ENCODE measurements around the gene TMEM63A. TPM values are rescaled to one million over a fixed set of nuclear protein-coding genes. Genes with fewer than 3 reads are reported as not detected.
A peak's percentile ranks its signal among the peaks of the same experiment; 100 is the strongest.

The TMEM63A gene
- polyA plus RNA-seq, 3 donors: 3.0 to 48.0 (median 5.8) TPM

DNA sequence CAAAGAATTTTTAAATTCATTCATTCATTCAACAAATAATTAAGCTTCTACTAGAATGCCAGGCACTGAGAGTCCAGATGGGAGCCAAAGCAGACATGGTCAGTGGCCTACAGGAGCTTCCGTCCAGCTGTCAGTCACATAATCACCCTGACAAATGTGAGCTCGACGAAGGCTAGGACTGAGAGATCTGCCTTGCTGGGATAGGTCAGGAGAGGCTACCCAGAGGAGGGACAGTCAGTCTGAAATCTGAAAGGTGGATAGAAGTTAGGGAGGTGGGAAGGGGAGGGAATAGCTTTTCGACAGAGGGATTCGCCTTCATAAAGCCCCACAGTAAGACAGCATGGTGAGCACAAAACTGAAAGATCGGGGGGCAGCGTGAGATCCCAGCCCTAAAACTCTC lies 64.0 kb downstream of the TMEM63A start:
- no peak for DNase-seq
- Histone ChIP-seq H3K4me3 (replicated peaks in 1 of 3; ENCODE audit: low read depth in 2 of 3, low read length in 3 of 3) (no peak overlapping the region), H3K27me3 (ENCODE audit: control insufficient read depth in 2 of 2, insufficient read depth in 2 of 2, low read length in 2 of 2) (no peaks in the 10 kb centered on the region), H3K9me3 (replicated peaks in 1 of 2; ENCODE audit: control insufficient read depth in 1 of 2, insufficient read depth in 1 of 2, low read length in 2 of 2) (no peaks in the 10 kb centered on the region), H2AFZ (ENCODE audit: insufficient read depth, low read depth, low read length, poor library complexity, severe bottlenecking) (no peak overlapping the region), H3K4me1 (ENCODE audit: control insufficient read depth in 1 of 2, insufficient read depth in 2 of 2, low read length in 2 of 2) (peaks cover 21% of the 10 kb centered on the region in 2 donors), H3K27ac (ENCODE audit: low read depth in 1 of 2, low read length in 2 of 2) (no peak overlapping the region), H3K9ac (ENCODE audit: insufficient read depth, low read length, poor library complexity, severe bottlenecking) (no peak overlapping the region), H3K36me3 (replicated peaks in 1 of 2; ENCODE audit: control insufficient read depth in 1 of 2, insufficient read depth in 2 of 2, low read length in 2 of 2) (no peaks in the 10 kb centered on the region), H4K20me1 (ENCODE audit: insufficient read depth, low read length) (no peaks in the 10 kb centered on the region), H3K4me2 (replicated peaks; ENCODE audit: extremely low read depth, low read length, poor library complexity, severe bottlenecking) (no peak overlapping the region), H3K79me2 (ENCODE audit: insufficient read depth, low read length) (peaks cover 5% of the 10 kb centered on the region)
- intact Hi-C loops (cut with micrococcal nuclease): no loop called here
- peaks cover 0 to 12% of the 10 kb centered on the region in 2 donors for H3K36me3 Mint-ChIP-seq
- H3K4me3 Mint-ChIP-seq: no peak overlapping the region
- 67% methylated on average over 3 of the region's 7 CpGs for WGBS (ENCODE audit: insufficient coverage)
- TF ChIP-seq, protein P1, sequence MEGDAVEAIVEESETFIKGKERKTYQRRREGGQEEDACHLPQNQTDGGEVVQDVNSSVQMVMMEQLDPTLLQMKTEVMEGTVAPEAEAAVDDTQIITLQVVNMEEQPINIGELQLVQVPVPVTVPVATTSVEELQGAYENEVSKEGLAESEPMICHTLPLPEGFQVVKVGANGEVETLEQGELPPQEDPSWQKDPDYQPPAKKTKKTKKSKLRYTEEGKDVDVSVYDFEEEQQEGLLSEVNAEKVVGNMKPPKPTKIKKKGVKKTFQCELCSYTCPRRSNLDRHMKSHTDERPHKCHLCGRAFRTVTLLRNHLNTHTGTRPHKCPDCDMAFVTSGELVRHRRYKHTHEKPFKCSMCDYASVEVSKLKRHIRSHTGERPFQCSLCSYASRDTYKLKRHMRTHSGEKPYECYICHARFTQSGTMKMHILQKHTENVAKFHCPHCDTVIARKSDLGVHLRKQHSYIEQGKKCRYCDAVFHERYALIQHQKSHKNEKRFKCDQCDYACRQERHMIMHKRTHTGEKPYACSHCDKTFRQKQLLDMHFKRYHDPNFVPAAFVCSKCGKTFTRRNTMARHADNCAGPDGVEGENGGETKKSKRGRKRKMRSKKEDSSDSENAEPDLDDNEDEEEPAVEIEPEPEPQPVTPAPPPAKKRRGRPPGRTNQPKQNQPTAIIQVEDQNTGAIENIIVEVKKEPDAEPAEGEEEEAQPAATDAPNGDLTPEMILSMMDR (IDR thresholded peaks at IDR 0.05): no peak
- H3K27ac Mint-ChIP-seq: peak overlapping the region in 3 of 7 donors; percentile 24 to 58 (median 55)
- peaks cover 0 to 2% (median 1%) of the 10 kb centered on the region in 3 donors for H3K27me3 Mint-ChIP-seq (ENCODE audit: low read depth in 3 of 3)
- no peaks in the 10 kb centered on the region for H3K9me3 Mint-ChIP-seq
- peaks cover 24% of the 10 kb centered on the region for H3K4me1 Mint-ChIP-seq

DNA sequence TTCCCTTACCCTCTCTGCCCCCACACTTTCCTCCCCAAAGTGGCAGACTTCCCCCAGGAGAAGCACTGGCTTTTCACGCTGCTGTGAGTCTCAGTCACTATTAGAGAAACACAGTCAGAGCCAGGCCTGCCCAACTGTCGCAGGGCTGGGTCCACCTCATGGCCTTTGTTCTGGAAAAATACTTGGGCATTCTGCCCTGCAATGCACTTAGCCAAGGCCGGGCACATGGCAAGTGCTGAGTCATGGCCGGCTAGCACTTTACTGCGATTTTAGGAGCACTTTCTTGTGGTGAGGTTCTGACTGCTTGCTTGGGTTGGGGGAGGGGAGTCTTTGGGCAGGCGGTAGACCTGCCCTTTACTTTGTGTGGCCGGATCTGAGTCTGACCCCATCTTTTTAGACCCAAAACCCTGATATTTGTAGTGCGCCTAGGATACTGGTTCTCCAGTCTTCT lies 64.5 kb downstream of the TMEM63A start:
- Histone ChIP-seq H4K20me1 (ENCODE audit: insufficient read depth, low read length) (no peaks in the 10 kb centered on the region), H2AFZ (ENCODE audit: insufficient read depth, low read depth, low read length, poor library complexity, severe bottlenecking) (no peak overlapping the region), H3K4me1 (ENCODE audit: control insufficient read depth in 1 of 2, insufficient read depth in 2 of 2, low read length in 2 of 2) (peaks cover 27% of the 10 kb centered on the region in 2 donors), H3K9ac (ENCODE audit: insufficient read depth, low read length, poor library complexity, severe bottlenecking) (peak overlapping the region; percentile 23), H3K4me2 (replicated peaks; ENCODE audit: extremely low read depth, low read length, poor library complexity, severe bottlenecking) (no peak overlapping the region), H3K27me3 (ENCODE audit: control insufficient read depth in 2 of 2, insufficient read depth in 2 of 2, low read length in 2 of 2) (no peaks in the 10 kb centered on the region), H3K79me2 (ENCODE audit: insufficient read depth, low read length) (peaks cover 5% of the 10 kb centered on the region), H3K4me3 (replicated peaks in 1 of 3; ENCODE audit: low read depth in 2 of 3, low read length in 3 of 3) (no peak overlapping the region), H3K36me3 (replicated peaks in 1 of 2; ENCODE audit: control insufficient read depth in 1 of 2, insufficient read depth in 2 of 2, low read length in 2 of 2) (no peaks in the 10 kb centered on the region), H3K27ac (ENCODE audit: low read depth in 1 of 2, low read length in 2 of 2) (no peak overlapping the region), H3K9me3 (replicated peaks in 1 of 2; ENCODE audit: control insufficient read depth in 1 of 2, insufficient read depth in 1 of 2, low read length in 2 of 2) (no peaks in the 10 kb centered on the region)
- Mint-ChIP-seq H3K27ac (peak overlapping the region in 1 of 7 donors; percentile 74), H3K27me3 (ENCODE audit: low read depth in 3 of 3) (peaks cover 0 to 4% (median 1%) of the 10 kb centered on the region in 3 donors), H3K9me3 (no peaks in the 10 kb centered on the region), H3K4me3 (peak overlapping the region in 1 of 2 donors; percentile 7), H3K36me3 (peaks cover 0 to 10% of the 10 kb centered on the region in 2 donors), H3K4me1 (peaks cover 30% of the 10 kb centered on the region)
- TF ChIP-seq, protein P1 (IDR thresholded peaks at IDR 0.05): no peak
- DNase-seq: peak in 1 of 3 donors; percentile 6
- WGBS (ENCODE audit: insufficient coverage): 44% methylated on average over 6 of the region's 8 CpGs
- intact Hi-C loops (cut with micrococcal nuclease): no loop called here

Data from CD14-positive monocyte (primary cell).